Measurements from ENCODE around the gene LYPD8.
"Not testable (repeated sequence)": the region's sequence is repeated elsewhere in the genome, so short reads cannot be mapped to it uniquely, and the experiment has no call there.

The LYPD8 gene

GRCh38 chr1:248789337-248789736 lies 33.8 kb upstream of the LYPD8 start:
- H3K9me3 ChIP-seq (ENCODE audit: control insufficient read depth in 1 of 2, low read length in 2 of 2); H3K36me3 ChIP-seq (ENCODE audit: control insufficient read depth in 1 of 2, insufficient read depth in 2 of 2, low read length in 2 of 2); H3K4me1 ChIP-seq (ENCODE audit: control insufficient read depth in 1 of 2, insufficient read depth in 2 of 2, low read length in 2 of 2); H3K27ac ChIP-seq (ENCODE audit: low read length); H3K4me3 ChIP-seq (ENCODE audit: low read depth in 1 of 2, low read length in 2 of 2); H3K27me3 ChIP-seq (ENCODE audit: low read depth, low read length): not testable (repeated sequence)

DNA sequence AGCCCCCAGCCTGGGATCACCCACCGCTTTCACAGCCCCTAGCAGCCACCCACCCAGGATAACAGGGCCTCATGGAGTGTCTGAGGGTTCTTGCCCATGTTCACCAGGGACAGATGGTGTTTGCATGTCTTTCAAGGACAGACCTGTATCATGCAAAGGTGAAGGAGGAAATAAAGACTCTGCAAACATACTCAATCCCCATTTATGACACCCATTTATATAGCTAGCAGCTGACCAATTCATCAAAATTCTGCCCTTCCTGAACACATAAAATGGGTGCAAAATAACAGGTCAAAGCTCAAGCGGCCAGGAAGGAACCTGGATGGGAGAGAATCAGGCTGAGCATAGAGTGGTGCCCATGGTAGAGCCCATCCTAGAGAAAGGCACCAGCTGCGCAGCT lies 32.8 kb upstream of the LYPD8 start:
- Histone ChIP-seq H3K36me3 (ENCODE audit: control insufficient read depth in 1 of 2, insufficient read depth in 2 of 2, low read length in 2 of 2) (no peaks in the 10 kb centered on the region), H3K27me3 (ENCODE audit: low read depth, low read length) (no peaks in the 10 kb centered on the region), H3K4me1 (ENCODE audit: control insufficient read depth in 1 of 2, insufficient read depth in 2 of 2, low read length in 2 of 2) (no peaks in the 10 kb centered on the region), H3K4me3 (ENCODE audit: low read depth in 1 of 2, low read length in 2 of 2) (no peak overlapping the region), H3K9me3 (ENCODE audit: control insufficient read depth in 1 of 2, low read length in 2 of 2) (no peaks in the 10 kb centered on the region), H3K27ac (ENCODE audit: low read length) (no peak overlapping the region)

DNA sequence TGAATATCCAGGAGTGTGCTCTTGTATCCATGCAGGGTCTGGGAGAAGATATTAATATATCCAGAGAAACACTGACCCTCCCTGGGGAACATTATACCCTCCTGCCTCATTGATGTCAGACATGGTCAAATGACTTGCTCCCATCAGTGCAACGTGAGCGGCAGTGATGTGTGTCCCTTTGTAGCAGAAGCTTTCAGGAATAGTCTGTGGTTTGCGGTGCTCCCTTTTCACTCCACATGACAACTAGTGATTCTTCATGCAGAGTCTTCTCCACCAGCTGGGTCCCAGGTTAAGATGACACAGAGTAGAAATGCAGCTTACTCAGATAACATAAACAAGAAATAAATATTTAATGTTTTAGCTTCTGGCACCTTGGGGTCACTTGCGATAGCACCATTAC lies 31.9 kb upstream of the LYPD8 start:
- no peaks in the 10 kb centered on the region for H3K36me3 ChIP-seq (ENCODE audit: control insufficient read depth in 1 of 2, insufficient read depth in 2 of 2, low read length in 2 of 2)
- H3K27ac ChIP-seq (ENCODE audit: low read length) = no peak overlapping the region
- no peaks in the 10 kb centered on the region for H3K27me3 ChIP-seq (ENCODE audit: low read depth, low read length)
- H3K4me3 ChIP-seq (ENCODE audit: low read depth in 1 of 2, low read length in 2 of 2) = no peak overlapping the region
- no peaks in the 10 kb centered on the region for H3K9me3 ChIP-seq (ENCODE audit: control insufficient read depth in 1 of 2, low read length in 2 of 2)
- H3K4me1 ChIP-seq (ENCODE audit: control insufficient read depth in 1 of 2, insufficient read depth in 2 of 2, low read length in 2 of 2) = no peaks in the 10 kb centered on the region

DNA sequence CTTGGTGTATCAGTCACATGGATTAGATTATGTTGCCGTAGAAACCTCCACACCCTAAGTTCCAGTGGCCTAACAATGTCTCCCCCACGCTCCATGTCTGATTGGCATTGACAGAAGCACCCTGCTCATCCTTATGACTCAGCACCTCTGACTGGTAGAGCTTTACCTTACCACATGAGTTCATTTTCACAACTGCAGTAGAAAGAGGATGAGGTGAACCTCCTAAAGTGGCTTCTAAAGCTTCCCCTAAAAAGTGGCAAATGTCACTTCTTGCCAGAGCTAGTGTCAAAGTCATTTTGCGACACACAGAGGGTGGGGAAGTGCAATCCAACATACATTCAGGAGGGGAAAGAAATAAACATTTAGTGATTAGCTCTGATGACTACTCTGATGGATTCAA lies 30.6 kb upstream of the LYPD8 start:
- no peaks in the 10 kb centered on the region for H3K4me1 ChIP-seq (ENCODE audit: control insufficient read depth in 1 of 2, insufficient read depth in 2 of 2, low read length in 2 of 2)

DNA sequence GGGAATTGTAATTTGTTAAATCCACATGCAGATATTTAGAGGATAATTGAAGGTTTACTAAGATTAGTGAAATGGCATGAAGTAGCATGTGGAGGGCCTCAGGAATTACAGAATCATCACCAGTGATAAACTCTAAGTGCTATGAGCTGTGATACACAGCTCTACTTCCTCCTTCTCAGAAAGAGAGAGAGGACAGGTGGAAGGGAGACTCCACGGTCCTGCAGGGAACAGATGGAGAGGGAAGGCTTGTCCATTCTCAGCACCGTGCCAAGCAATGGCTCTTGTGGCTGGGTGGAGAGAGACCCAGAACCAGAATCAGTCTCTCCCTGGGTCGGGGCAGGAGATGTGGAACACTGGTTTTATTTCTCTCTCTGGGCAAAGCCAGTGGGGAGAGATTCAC lies 27.8 kb upstream of the LYPD8 start:
- no peaks in the 10 kb centered on the region for H3K4me1 ChIP-seq (ENCODE audit: control insufficient read depth in 1 of 2, insufficient read depth in 2 of 2, low read length in 2 of 2)
- H3K4me3 ChIP-seq (ENCODE audit: low read depth in 1 of 2, low read length in 2 of 2) = no peak overlapping the region
- H3K27me3 ChIP-seq (ENCODE audit: low read depth, low read length) = no peaks in the 10 kb centered on the region
- peaks cover 0 to 3% of the 10 kb centered on the region in 2 donors for H3K9me3 ChIP-seq (ENCODE audit: control insufficient read depth in 1 of 2, low read length in 2 of 2)
- no peak overlapping the region for H3K27ac ChIP-seq (ENCODE audit: low read length)
- no peaks in the 10 kb centered on the region for H3K36me3 ChIP-seq (ENCODE audit: control insufficient read depth in 1 of 2, insufficient read depth in 2 of 2, low read length in 2 of 2)

More for the DNA sequence above, 30.6 kb upstream of the LYPD8 start:
- Histone ChIP-seq H3K9me3 (ENCODE audit: control insufficient read depth in 1 of 2, low read length in 2 of 2) (no peaks in the 10 kb centered on the region), H3K27me3 (ENCODE audit: low read depth, low read length) (no peaks in the 10 kb centered on the region), H3K36me3 (ENCODE audit: control insufficient read depth in 1 of 2, insufficient read depth in 2 of 2, low read length in 2 of 2) (no peaks in the 10 kb centered on the region), H3K27ac (ENCODE audit: low read length) (no peak overlapping the region), H3K4me3 (ENCODE audit: low read depth in 1 of 2, low read length in 2 of 2) (no peak overlapping the region)

GRCh38 chr1:248782416-248783141 lies 27.0 kb upstream of the LYPD8 start:
- Histone ChIP-seq H3K9me3 (ENCODE audit: control insufficient read depth in 1 of 2, low read length in 2 of 2) (peaks cover 0 to 3% of the 10 kb centered on the region in 2 donors), H3K36me3 (ENCODE audit: control insufficient read depth in 1 of 2, insufficient read depth in 2 of 2, low read length in 2 of 2) (no peaks in the 10 kb centered on the region), H3K27me3 (ENCODE audit: low read depth, low read length) (no peaks in the 10 kb centered on the region), H3K27ac (ENCODE audit: low read length) (no peak overlapping the region), H3K4me3 (ENCODE audit: low read depth in 1 of 2, low read length in 2 of 2) (no peak overlapping the region), H3K4me1 (ENCODE audit: control insufficient read depth in 1 of 2, insufficient read depth in 2 of 2, low read length in 2 of 2) (no peaks in the 10 kb centered on the region)

- Histone ChIP-seq H3K4me1 (ENCODE audit: control insufficient read depth in 1 of 2, insufficient read depth in 2 of 2, low read length in 2 of 2) (no peaks in the 10 kb centered on the region), H3K27ac (ENCODE audit: low read length) (no peak overlapping the region), H3K27me3 (ENCODE audit: low read depth, low read length) (no peaks in the 10 kb centered on the region), H3K9me3 (ENCODE audit: control insufficient read depth in 1 of 2, low read length in 2 of 2) (peaks cover 0 to 10% of the 10 kb centered on the region in 2 donors), H3K4me3 (ENCODE audit: low read depth in 1 of 2, low read length in 2 of 2) (no peak overlapping the region), H3K36me3 (ENCODE audit: control insufficient read depth in 1 of 2, insufficient read depth in 2 of 2, low read length in 2 of 2) (no peaks in the 10 kb centered on the region)
Observed at GRCh38 chr1:248779350-248779749, 23.8 kb upstream of the LYPD8 start.

DNA sequence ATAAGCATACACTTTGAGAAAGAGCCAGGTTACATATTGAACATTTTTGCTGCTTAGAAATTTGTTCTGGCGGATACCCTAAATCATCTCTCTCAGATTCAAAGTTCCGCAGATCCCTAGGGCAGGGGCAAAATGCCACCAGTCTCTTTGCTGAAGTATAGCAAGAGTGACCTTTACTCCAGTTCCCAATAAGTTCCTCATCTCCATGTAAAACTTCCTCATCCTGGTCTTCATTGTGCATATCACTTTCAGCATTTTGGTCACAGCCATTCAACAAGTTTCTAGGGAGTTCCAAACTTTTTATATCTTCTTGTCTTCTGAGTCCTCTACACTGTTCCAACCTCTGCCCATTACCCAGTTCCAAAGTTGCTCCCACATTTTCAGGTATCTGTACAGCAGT lies 23.3 kb upstream of the LYPD8 start:
- Histone ChIP-seq H3K9me3 (ENCODE audit: control insufficient read depth in 1 of 2, low read length in 2 of 2) (peaks cover 0 to 10% of the 10 kb centered on the region in 2 donors), H3K27ac (ENCODE audit: low read length) (no peak overlapping the region)

GRCh38 chr1:248776991-248777390 lies 21.4 kb upstream of the LYPD8 start:
- no peak overlapping the region for H3K4me3 ChIP-seq (ENCODE audit: low read depth in 1 of 2, low read length in 2 of 2)
- no peaks in the 10 kb centered on the region for H3K27me3 ChIP-seq (ENCODE audit: low read depth, low read length)
- H3K4me1 ChIP-seq (ENCODE audit: control insufficient read depth in 1 of 2, insufficient read depth in 2 of 2, low read length in 2 of 2) = no peaks in the 10 kb centered on the region
- peaks cover 0 to 10% of the 10 kb centered on the region in 2 donors for H3K9me3 ChIP-seq (ENCODE audit: control insufficient read depth in 1 of 2, low read length in 2 of 2)
- H3K36me3 ChIP-seq (ENCODE audit: control insufficient read depth in 1 of 2, insufficient read depth in 2 of 2, low read length in 2 of 2) = no peaks in the 10 kb centered on the region
- no peak overlapping the region for H3K27ac ChIP-seq (ENCODE audit: low read length)

More for the DNA sequence above, 23.3 kb upstream of the LYPD8 start:
- Histone ChIP-seq H3K4me1 (ENCODE audit: control insufficient read depth in 1 of 2, insufficient read depth in 2 of 2, low read length in 2 of 2) (no peaks in the 10 kb centered on the region), H3K4me3 (ENCODE audit: low read depth in 1 of 2, low read length in 2 of 2) (no peak overlapping the region), H3K36me3 (ENCODE audit: control insufficient read depth in 1 of 2, insufficient read depth in 2 of 2, low read length in 2 of 2) (no peaks in the 10 kb centered on the region), H3K27me3 (ENCODE audit: low read depth, low read length) (no peaks in the 10 kb centered on the region)

DNA sequence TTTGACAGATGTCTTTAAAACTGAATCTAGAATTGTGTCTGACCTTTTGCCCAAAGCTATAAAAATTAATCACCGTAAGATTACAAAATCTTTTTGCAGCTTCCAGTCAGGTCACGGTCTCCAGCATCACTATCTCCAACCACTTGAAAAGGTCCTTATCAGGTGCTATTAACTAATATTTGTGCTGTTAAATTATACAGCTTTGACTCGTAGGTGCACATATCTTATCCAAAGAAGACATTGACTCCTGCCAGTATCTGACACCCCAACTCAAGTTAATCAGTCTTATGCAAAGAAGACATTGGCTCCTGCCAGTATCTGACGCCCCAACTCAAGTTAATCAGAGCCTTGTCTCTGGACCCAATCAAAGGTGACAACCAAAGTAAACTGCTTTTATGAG lies 19.9 kb upstream of the LYPD8 start:
- Histone ChIP-seq H3K4me1 (ENCODE audit: control insufficient read depth in 1 of 2, insufficient read depth in 2 of 2, low read length in 2 of 2) (no peaks in the 10 kb centered on the region), H3K27ac (ENCODE audit: low read length) (no peak overlapping the region), H3K9me3 (ENCODE audit: control insufficient read depth in 1 of 2, low read length in 2 of 2) (peaks cover 0 to 10% of the 10 kb centered on the region in 2 donors), H3K4me3 (ENCODE audit: low read depth in 1 of 2, low read length in 2 of 2) (no peak overlapping the region), H3K27me3 (ENCODE audit: low read depth, low read length) (no peaks in the 10 kb centered on the region), H3K36me3 (ENCODE audit: control insufficient read depth in 1 of 2, insufficient read depth in 2 of 2, low read length in 2 of 2) (no peaks in the 10 kb centered on the region)

DNA sequence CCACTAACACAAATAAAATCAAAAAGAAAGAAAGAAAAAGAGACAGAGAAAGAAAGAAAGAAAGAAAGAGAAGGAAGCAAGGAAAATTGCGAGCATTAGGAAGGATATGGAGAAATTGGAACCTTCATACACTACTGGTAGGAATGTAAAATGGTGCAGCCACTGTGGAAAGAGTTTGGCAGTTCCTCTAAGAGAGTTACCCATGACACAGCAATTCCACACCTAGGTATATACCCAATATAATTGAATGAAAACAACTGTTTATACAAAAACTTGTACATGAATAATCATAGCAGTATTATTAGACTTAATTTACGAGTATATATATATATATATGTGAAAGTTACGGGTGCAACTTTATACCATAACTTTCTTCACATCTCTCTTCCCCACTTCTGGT lies 4.1 kb upstream of the LYPD8 start:
- Histone ChIP-seq H3K4me1 (ENCODE audit: control insufficient read depth in 1 of 2, insufficient read depth in 2 of 2, low read length in 2 of 2) (no peaks in the 10 kb centered on the region), H3K4me3 (ENCODE audit: low read depth in 1 of 2, low read length in 2 of 2) (no peak overlapping the region), H3K27me3 (ENCODE audit: low read depth, low read length) (no peaks in the 10 kb centered on the region), H3K36me3 (ENCODE audit: control insufficient read depth in 1 of 2, insufficient read depth in 2 of 2, low read length in 2 of 2) (no peaks in the 10 kb centered on the region), H3K9me3 (ENCODE audit: control insufficient read depth in 1 of 2, low read length in 2 of 2) (no peaks in the 10 kb centered on the region), H3K27ac (ENCODE audit: low read length) (no peak overlapping the region)

- no peaks in the 10 kb centered on the region for H3K9me3 ChIP-seq (ENCODE audit: control insufficient read depth in 1 of 2, low read length in 2 of 2)
- no peaks in the 10 kb centered on the region for H3K4me1 ChIP-seq (ENCODE audit: control insufficient read depth in 1 of 2, insufficient read depth in 2 of 2, low read length in 2 of 2)
- no peaks in the 10 kb centered on the region for H3K27me3 ChIP-seq (ENCODE audit: low read depth, low read length)
- H3K4me3 ChIP-seq (ENCODE audit: low read depth in 1 of 2, low read length in 2 of 2) = no peak overlapping the region
- H3K36me3 ChIP-seq (ENCODE audit: control insufficient read depth in 1 of 2, insufficient read depth in 2 of 2, low read length in 2 of 2) = no peaks in the 10 kb centered on the region
- H3K27ac ChIP-seq (ENCODE audit: low read length) = no peak overlapping the region
Observed at GRCh38 chr1:248758352-248758751, 2.8 kb upstream of the LYPD8 start.

Measured in muscle layer of duodenum (tissue), 2 donors.